ENCODE measurements around the gene ACTRT2.

ACTRT2 gene

DNA sequence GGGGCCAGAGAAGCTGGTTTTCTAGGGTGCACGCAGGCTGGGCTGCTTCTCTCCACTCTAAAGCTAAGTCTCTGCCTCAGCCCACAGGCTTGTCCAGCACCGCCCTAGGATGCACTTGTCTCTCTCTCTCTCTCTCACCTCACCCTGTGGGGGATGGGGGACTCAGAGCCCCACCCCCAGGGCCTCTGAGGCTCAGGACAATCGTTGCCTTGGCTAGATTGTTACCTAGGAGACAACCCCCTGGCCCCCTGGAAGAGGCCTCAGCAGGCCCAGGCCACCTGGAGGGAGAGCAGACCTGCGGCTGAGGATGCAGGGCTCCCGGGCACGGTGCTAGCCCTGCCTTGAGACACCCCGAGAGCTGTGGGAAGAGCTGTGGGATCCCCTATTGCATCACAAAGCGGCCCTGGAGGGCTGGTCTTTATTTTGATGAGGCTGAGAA lies at the start of gene ACTRT2:
ACTRT2 (plus strand) TSS at position 235 of the 439 bp plus-strand sequence. CDS start 220 bp downstream, outside the sequence.
- no peaks in the 10 kb centered on the region for H3K9me3 ChIP-seq (ENCODE audit: control insufficient read depth in 5 of 5, low read length in 5 of 5)
- no peaks in the 10 kb centered on the region for H3K36me3 ChIP-seq (ENCODE audit: control insufficient read depth in 5 of 5, insufficient read depth in 5 of 5, low read length in 5 of 5)
- no peaks in the 10 kb centered on the region for H3K4me1 ChIP-seq (ENCODE audit: control insufficient read depth in 5 of 5, insufficient read depth in 5 of 5, low read length in 5 of 5)
- no peak within 1 kb of the TSS for H3K9ac ChIP-seq (ENCODE audit: low read length in 5 of 5)
- no peak within 1 kb of the TSS for H3K4me3 ChIP-seq (ENCODE audit: low read depth in 1 of 5, low read length in 5 of 5)
- H3K27ac ChIP-seq (ENCODE audit: low read depth, low read length), result no peak within 1 kb of the TSS
- H3K27me3 ChIP-seq (ENCODE audit: control insufficient read depth in 5 of 5, insufficient read depth in 4 of 5, low read length in 5 of 5), result peaks cover 0 to 40% (median 14%) of the 10 kb centered on the region in 5 donors

DNA sequence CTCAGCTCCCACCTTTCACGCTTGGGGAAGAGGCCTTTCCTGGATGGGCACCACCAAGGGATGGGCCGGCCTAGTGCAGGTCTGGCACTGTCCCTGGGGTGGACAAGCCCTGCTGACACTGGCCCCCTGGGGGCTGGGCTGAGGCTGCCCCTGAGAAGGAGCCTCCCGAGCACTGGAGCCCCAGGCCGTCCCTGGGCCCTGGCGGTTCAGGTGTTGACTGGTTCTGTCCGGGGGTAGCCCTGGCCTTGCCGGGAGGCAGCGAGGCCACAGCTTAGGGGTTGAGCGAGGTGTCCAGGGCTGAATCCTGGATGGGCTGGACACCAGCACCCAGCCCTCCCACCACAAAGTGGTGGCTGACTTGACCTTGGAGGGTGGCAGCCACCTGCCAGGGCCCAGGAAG lies 49.7 kb upstream of the ACTRT2 start:
- Histone ChIP-seq H3K4me3 (ENCODE audit: low read depth in 1 of 5, low read length in 5 of 5) (no peak overlapping the region), H3K27ac (ENCODE audit: low read depth, low read length) (no peak overlapping the region), H3K36me3 (ENCODE audit: control insufficient read depth in 5 of 5, insufficient read depth in 5 of 5, low read length in 5 of 5) (no peaks in the 10 kb centered on the region), H3K4me1 (ENCODE audit: control insufficient read depth in 5 of 5, insufficient read depth in 5 of 5, low read length in 5 of 5) (no peaks in the 10 kb centered on the region), H3K9me3 (ENCODE audit: control insufficient read depth in 5 of 5, low read length in 5 of 5) (no peaks in the 10 kb centered on the region), H3K9ac (ENCODE audit: low read length in 5 of 5) (no peak overlapping the region), H3K27me3 (ENCODE audit: control insufficient read depth in 5 of 5, insufficient read depth in 4 of 5, low read length in 5 of 5) (peaks cover 18 to 52% (median 34%) of the 10 kb centered on the region in 5 donors)

DNA sequence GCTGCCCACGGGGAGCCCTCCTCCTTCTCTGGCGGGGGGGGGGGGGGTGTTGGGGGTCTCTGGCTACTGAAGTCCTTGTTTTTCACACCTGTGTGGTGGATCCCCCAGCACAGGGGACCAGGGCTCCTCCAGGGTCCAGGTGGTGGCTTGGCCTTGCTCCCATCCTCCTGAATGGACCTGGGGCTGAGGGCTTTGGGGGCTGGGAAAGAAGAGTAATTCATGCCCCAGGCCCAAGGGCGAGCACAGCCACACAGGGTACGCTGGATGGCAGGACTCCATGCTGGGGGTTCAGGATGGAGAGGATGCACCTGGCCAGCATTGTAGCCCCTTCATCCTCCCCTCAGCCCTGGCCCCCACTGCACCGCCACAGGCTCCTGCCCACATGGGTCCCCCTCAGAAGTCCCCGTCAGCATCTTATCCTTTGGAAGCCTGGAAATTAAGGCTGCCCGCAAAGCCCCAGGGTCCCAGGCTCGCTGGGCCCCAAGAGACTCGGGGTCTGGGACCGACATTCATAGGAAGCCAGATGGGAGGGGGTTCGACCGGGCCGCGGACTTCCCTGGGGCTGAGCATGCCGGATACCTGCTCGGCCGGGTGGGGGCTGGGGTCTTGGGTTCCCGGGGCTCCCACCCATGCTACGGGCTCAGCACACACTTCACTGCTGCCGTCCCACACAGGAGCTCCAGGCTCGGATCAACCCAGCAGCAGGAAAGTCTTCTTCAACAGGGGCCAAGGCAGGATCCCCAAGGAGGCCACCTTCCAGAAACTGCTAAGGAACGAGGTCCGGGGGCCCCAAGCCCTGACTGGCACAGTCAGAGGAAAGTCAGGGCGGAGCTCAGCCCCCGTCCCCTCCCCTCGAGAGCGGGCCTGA lies 49.0 kb upstream of the ACTRT2 start:
- peaks cover 18 to 47% (median 31%) of the 10 kb centered on the region in 5 donors for H3K27me3 ChIP-seq (ENCODE audit: control insufficient read depth in 5 of 5, insufficient read depth in 4 of 5, low read length in 5 of 5)
- H3K4me1 ChIP-seq (ENCODE audit: control insufficient read depth in 5 of 5, insufficient read depth in 5 of 5, low read length in 5 of 5), result no peaks in the 10 kb centered on the region
- H3K4me3 ChIP-seq (ENCODE audit: low read depth in 1 of 5, low read length in 5 of 5), result no peak overlapping the region
- H3K9me3 ChIP-seq (ENCODE audit: control insufficient read depth in 5 of 5, low read length in 5 of 5), result no peaks in the 10 kb centered on the region
- H3K27ac ChIP-seq (ENCODE audit: low read depth, low read length), result no peak overlapping the region
- H3K36me3 ChIP-seq (ENCODE audit: control insufficient read depth in 5 of 5, insufficient read depth in 5 of 5, low read length in 5 of 5), result no peaks in the 10 kb centered on the region
- H3K9ac ChIP-seq (ENCODE audit: low read length in 5 of 5), result no peak overlapping the region

DNA sequence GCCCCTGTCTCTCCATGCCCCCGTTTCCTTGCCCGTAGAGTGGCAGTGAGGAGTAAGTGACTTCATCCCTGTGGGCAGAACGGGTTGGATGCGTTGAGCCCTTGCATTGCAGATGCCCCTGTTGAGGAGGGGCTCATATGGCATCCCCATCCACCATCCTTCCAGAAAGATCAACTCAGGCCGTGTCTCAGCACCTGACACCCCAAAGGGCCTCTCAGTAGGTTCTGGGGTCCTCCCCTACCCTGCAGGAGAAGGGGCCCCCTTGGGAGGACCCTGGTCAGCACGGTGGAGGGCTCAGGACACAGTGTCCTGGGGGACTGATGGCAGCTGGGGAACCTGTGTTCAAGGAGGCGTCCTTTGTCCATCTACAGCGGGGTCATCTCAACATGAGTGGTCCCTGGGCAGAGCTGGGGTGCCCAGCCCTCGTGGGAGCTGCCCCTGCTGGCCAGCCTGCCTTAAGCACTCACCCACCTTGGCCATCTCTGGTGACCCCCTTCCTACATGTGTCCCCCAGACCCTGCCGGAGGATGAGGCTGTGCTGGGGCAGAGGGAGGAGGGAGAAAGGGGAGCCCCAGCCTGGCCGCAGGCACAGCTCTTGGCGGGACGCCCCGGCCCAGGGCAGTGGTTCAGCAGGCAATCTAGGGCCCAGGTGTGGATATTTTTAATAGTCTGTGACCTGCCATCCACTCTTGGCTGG lies 48.2 kb upstream of the ACTRT2 start:
- Histone ChIP-seq H3K9ac (ENCODE audit: low read length in 5 of 5) (no peak overlapping the region), H3K9me3 (ENCODE audit: control insufficient read depth in 5 of 5, low read length in 5 of 5) (no peaks in the 10 kb centered on the region), H3K4me3 (ENCODE audit: low read depth in 1 of 5, low read length in 5 of 5) (no peak overlapping the region), H3K4me1 (ENCODE audit: control insufficient read depth in 5 of 5, insufficient read depth in 5 of 5, low read length in 5 of 5) (no peaks in the 10 kb centered on the region), H3K27me3 (ENCODE audit: control insufficient read depth in 5 of 5, insufficient read depth in 4 of 5, low read length in 5 of 5) (peaks cover 16 to 41% (median 29%) of the 10 kb centered on the region in 5 donors), H3K27ac (ENCODE audit: low read depth, low read length) (no peak overlapping the region), H3K36me3 (ENCODE audit: control insufficient read depth in 5 of 5, insufficient read depth in 5 of 5, low read length in 5 of 5) (no peaks in the 10 kb centered on the region)

DNA sequence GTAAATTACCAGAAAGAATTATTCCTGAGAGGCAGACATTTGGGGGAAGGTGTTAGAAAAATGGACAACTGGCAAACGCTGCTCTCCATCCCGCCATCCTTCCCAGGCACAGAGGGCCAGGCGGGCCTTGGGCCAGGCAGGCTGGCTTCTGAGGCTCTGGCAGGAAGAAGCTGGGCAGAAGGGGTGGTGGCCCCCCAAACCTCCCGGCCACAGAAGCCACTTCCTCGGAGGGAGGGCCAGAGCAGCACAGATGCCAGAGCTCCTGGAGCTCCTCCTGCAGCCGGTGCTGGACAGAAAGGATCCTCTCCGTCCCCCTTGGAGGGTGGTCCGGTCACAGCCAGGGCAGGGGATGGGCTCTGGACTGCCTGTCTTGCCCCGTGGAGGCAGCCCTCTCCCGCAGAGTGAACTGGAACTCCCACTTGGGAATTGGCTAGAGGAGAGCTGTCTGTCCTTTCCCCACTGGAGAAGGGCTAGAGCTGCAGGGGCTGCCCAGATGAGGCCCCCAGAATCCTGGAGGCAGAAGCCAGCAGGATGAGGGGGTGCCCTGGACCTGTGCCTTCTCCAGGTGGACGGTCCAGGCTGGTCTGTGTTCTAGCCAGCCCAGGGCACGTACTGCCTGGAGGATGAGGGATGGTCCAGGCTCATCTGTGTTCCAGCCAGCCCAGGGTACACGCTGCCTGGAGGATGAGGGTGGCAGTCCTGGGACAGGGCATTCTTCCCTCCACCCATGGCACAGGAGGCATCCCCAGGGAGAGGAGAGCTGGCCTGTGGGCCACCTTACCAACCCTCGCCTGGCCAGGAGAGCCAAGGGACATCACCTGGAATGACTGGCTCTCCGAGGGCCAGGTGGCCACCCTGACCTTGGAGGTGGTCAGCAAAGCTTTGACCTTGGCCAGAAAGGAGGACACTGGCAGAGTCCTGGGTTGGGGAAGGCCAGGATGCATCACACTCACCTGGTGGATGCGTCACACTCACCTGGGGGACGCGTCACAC lies 47.4 kb upstream of the ACTRT2 start:
- Histone ChIP-seq H3K36me3 (ENCODE audit: control insufficient read depth in 5 of 5, insufficient read depth in 5 of 5, low read length in 5 of 5) (no peaks in the 10 kb centered on the region), H3K9me3 (ENCODE audit: control insufficient read depth in 5 of 5, low read length in 5 of 5) (no peaks in the 10 kb centered on the region), H3K27ac (ENCODE audit: low read depth, low read length) (no peak overlapping the region), H3K27me3 (ENCODE audit: control insufficient read depth in 5 of 5, insufficient read depth in 4 of 5, low read length in 5 of 5) (peaks cover 17 to 37% (median 26%) of the 10 kb centered on the region in 5 donors), H3K4me3 (ENCODE audit: low read depth in 1 of 5, low read length in 5 of 5) (no peak overlapping the region), H3K9ac (ENCODE audit: low read length in 5 of 5) (no peak overlapping the region), H3K4me1 (ENCODE audit: control insufficient read depth in 5 of 5, insufficient read depth in 5 of 5, low read length in 5 of 5) (no peaks in the 10 kb centered on the region)

DNA sequence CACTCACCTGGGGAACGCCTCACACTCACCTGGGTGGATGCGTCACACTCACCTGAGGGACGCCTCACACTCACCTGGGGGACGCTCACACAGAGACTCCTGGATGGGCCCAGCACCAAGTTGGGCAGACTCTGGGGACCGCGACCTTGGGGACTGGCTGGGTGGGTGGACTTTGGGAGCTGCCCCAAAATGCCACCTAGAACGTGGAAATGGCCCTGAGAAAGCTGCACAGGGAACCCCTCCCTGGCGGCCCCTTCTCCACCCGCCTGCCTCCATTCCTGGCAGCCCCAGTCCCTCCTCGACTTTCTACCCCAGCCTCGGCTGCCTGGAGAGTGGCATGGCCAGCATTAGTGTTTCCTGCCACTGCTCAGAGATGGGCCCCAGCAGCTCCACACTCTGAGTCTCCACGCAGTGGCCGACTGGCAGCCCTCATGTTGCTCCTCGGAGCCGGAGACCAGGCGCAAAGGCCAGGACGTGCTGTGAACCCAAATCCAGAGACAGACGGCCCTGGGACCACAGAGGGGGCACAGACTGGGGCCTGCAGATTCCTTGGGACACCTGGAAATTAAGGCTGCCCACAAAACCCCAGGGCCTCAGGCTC lies 46.5 kb upstream of the ACTRT2 start:
- Histone ChIP-seq H3K4me1 (ENCODE audit: control insufficient read depth in 5 of 5, insufficient read depth in 5 of 5, low read length in 5 of 5) (no peaks in the 10 kb centered on the region), H3K27me3 (ENCODE audit: control insufficient read depth in 5 of 5, insufficient read depth in 4 of 5, low read length in 5 of 5) (peaks cover 17 to 33% (median 19%) of the 10 kb centered on the region in 5 donors), H3K4me3 (ENCODE audit: low read depth in 1 of 5, low read length in 5 of 5) (no peak overlapping the region), H3K9ac (ENCODE audit: low read length in 5 of 5) (no peak overlapping the region), H3K36me3 (ENCODE audit: control insufficient read depth in 5 of 5, insufficient read depth in 5 of 5, low read length in 5 of 5) (no peaks in the 10 kb centered on the region), H3K27ac (ENCODE audit: low read depth, low read length) (no peak overlapping the region), H3K9me3 (ENCODE audit: control insufficient read depth in 5 of 5, low read length in 5 of 5) (no peaks in the 10 kb centered on the region)

DNA sequence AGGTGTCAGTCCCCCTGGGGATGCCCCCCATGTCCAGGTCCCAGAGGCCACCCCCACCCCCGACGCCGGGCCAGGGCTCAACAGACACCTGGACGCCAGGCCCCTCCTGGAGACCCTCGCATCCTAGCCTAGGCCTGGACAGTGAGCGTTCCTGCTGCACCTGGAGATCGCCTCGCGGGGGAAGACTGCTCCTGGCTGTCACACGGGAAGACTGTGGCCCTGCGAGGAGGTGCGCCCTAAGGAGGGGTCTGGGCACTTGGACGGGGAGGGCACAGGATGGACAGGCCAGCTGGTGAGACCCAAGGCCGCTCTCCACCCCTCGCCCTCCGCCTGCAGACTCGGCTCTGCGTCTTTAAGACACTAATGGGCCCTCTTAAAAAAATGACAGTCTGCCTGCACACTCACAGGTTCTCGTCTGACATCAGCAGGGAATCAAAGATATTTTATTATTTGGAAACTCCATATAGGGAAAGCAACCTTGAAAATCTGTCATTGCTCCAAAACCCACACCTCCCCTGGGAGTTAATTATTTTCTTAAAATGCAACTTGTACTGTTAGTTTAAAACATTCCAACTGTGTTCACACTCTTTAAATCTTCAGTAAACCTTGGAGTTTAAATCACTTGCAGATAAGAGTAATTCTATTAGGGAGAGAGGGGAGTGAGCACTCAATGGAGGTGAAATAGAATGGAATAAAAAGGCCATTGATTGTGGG lies 45.6 kb upstream of the ACTRT2 start:
- H3K4me3 ChIP-seq (ENCODE audit: low read depth in 1 of 5, low read length in 5 of 5), result no peak overlapping the region
- H3K27ac ChIP-seq (ENCODE audit: low read depth, low read length), result no peak overlapping the region
- H3K4me1 ChIP-seq (ENCODE audit: control insufficient read depth in 5 of 5, insufficient read depth in 5 of 5, low read length in 5 of 5), result no peaks in the 10 kb centered on the region
- no peak overlapping the region for H3K9ac ChIP-seq (ENCODE audit: low read length in 5 of 5)
- no peaks in the 10 kb centered on the region for H3K9me3 ChIP-seq (ENCODE audit: control insufficient read depth in 5 of 5, low read length in 5 of 5)
- peaks cover 13 to 34% (median 22%) of the 10 kb centered on the region in 5 donors for H3K27me3 ChIP-seq (ENCODE audit: control insufficient read depth in 5 of 5, insufficient read depth in 4 of 5, low read length in 5 of 5)
- no peaks in the 10 kb centered on the region for H3K36me3 ChIP-seq (ENCODE audit: control insufficient read depth in 5 of 5, insufficient read depth in 5 of 5, low read length in 5 of 5)

DNA sequence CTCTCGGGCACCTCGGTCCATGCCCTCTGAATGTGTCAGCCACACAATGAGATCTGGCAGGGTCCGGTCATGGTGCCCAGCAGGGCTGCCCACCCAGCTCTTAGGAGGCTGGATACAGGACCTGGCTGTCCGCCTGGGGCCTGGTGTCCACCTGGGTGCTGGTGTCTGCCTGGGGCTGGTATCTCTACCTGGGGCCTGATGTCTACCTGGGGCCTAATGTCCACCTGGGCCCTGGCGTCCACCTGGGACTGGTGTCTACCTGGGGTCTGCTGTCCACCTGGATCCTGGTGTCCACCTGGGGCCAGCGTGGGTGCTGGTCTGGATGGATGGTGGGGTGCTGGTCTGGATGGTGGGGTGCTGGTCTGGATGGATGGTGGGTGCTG lies 45.1 kb upstream of the ACTRT2 start:
- Histone ChIP-seq H3K9me3 (ENCODE audit: control insufficient read depth in 5 of 5, low read length in 5 of 5) (no peaks in the 10 kb centered on the region), H3K27me3 (ENCODE audit: control insufficient read depth in 5 of 5, insufficient read depth in 4 of 5, low read length in 5 of 5) (peaks cover 13 to 32% (median 22%) of the 10 kb centered on the region in 5 donors), H3K4me3 (ENCODE audit: low read depth in 1 of 5, low read length in 5 of 5) (no peak overlapping the region), H3K9ac (ENCODE audit: low read length in 5 of 5) (no peak overlapping the region), H3K36me3 (ENCODE audit: control insufficient read depth in 5 of 5, insufficient read depth in 5 of 5, low read length in 5 of 5) (no peaks in the 10 kb centered on the region), H3K27ac (ENCODE audit: low read depth, low read length) (no peak overlapping the region), H3K4me1 (ENCODE audit: control insufficient read depth in 5 of 5, insufficient read depth in 5 of 5, low read length in 5 of 5) (no peaks in the 10 kb centered on the region)
